ENCODE measurements around the gene ANK3.

The ANK3 gene

GRCh38 chr10:60376221-60377041, 13.2 kb downstream of the ANK3 start:
- DNase-seq, result no peak

GRCh38 chr10:60375293-60376004, 14.2 kb downstream of the ANK3 start:
- no peak for DNase-seq

- no peak for DNase-seq
Measured at GRCh38 chr10:60374836-60375235, 14.8 kb downstream of the ANK3 start.

- no peak for DNase-seq
Measured at GRCh38 chr10:60372436-60372835, 17.2 kb downstream of the ANK3 start.

- DNase-seq, result no peak
Measured at GRCh38 chr10:60369547-60369930, 20.1 kb downstream of the ANK3 start.

GRCh38 chr10:60368875-60369546, 20.7 kb downstream of the ANK3 start:
- DNase-seq, result no peak

- DNase-seq, result no peak
Measured at GRCh38 chr10:60367901-60368300, 21.8 kb downstream of the ANK3 start.

GRCh38 chr10:60367431-60367830, 22.2 kb downstream of the ANK3 start:
- no peak for DNase-seq

GRCh38 chr10:60367024-60367423, 22.7 kb downstream of the ANK3 start:
- no peak for DNase-seq

- no peak for DNase-seq
Measured at GRCh38 chr10:60363187-60363586, 26.5 kb downstream of the ANK3 start.

GRCh38 chr10:60362461-60362860, 27.2 kb downstream of the ANK3 start:
- DNase-seq, result no peak

- no peak for DNase-seq
Measured at GRCh38 chr10:60359066-60359465, 30.6 kb downstream of the ANK3 start.

GRCh38 chr10:60358282-60358681, 31.4 kb downstream of the ANK3 start:
- DNase-seq, result no peak

GRCh38 chr10:60353519-60354258, 36.0 kb downstream of the ANK3 start:
- no peak for DNase-seq

GRCh38 chr10:60352105-60352504, 37.6 kb downstream of the ANK3 start:
- no peak for DNase-seq

GRCh38 chr10:60351191-60351853, 38.4 kb downstream of the ANK3 start:
- no peak for DNase-seq

GRCh38 chr10:60350400-60350799, 39.3 kb downstream of the ANK3 start:
- DNase-seq, result no peak

- no peak for DNase-seq
Measured at GRCh38 chr10:60349426-60349825, 40.2 kb downstream of the ANK3 start.

GRCh38 chr10:60348982-60349381, 40.7 kb downstream of the ANK3 start:
- no peak for DNase-seq

GRCh38 chr10:60347270-60347669, 42.4 kb downstream of the ANK3 start:
- DNase-seq, result no peak

GRCh38 chr10:60346661-60347060, 43.0 kb downstream of the ANK3 start:
- DNase-seq, result no peak

- DNase-seq, result no peak
Measured at GRCh38 chr10:60343254-60343653, 46.4 kb downstream of the ANK3 start.

- no peak for DNase-seq
Measured at GRCh38 chr10:60341969-60342368, 47.7 kb downstream of the ANK3 start.

All from stimulated activated CD4-positive, alpha-beta T cell treated with anti-CD3 and anti-CD28 coated beads, Interleukin-1b, Interleukin-23, amount 100 ng/mL, for 48 hours (primary cell).